K562 (cell line): ENCODE measurements around the gene PSMD13. TPM values are rescaled to one million over a fixed set of nuclear protein-coding genes. Genes with fewer than 3 reads are reported as not detected.

ENCODE experiments used
- CHD4 ChIP-seq: fragments of 200-600 bp; sonication (generic); IDR thresholded peaks from 3 replicates; pipeline ENCODE4 v1.6.1; 2012; ENCODE audit warnings: low read depth, mild to moderate bottlenecking, mixed read lengths, low read length, inconsistent platforms; ENCODE audit not compliant: insufficient read depth, insufficient replicate concordance, poor library complexity, severe bottlenecking
- HDAC2 ChIP-seq: fragments of 450-650 bp; IDR thresholded peaks from 2 replicates; pipeline ENCODE4 v1.6.1; 2016; ENCODE audit warnings: mild to moderate bottlenecking
- KHSRP ChIP-seq: fragments of 450-650 bp; IDR thresholded peaks from 2 replicates; pipeline ENCODE4 v1.6.1; 2017
- LCOR ChIP-seq: sonication (generic); formaldehyde crosslinking; IDR thresholded peaks from 2 replicates; pipeline ENCODE4 v1.8.0; 2022; ENCODE audit warnings: mild to moderate bottlenecking, missing genetic modification reagents
- MIER1 ChIP-seq: fragments of 450-650 bp; IDR thresholded peaks from 2 replicates; pipeline ENCODE4 v1.6.1; 2016; ENCODE audit warnings: antibody characterized with exemption, mild to moderate bottlenecking, low read depth
- NELFE ChIP-seq: IDR thresholded peaks from 2 replicates; pipeline ENCODE4 v1.6.1; 2011; ENCODE audit warnings: mild to moderate bottlenecking; ENCODE audit not compliant: insufficient read depth, insufficient read length
- NR2F6 ChIP-seq: fragments of 450-650 bp; formaldehyde crosslinking; IDR thresholded peaks from 2 replicates; pipeline ENCODE4 v1.4.0; 2020; ENCODE audit warnings: mild to moderate bottlenecking
- NR4A1 ChIP-seq, 2 experiments: fragments of 250-450 bp in 1 of 2; fragments of 450-650 bp in 1 of 2; sonication (Bioruptor Pico) in 1 of 2; IDR thresholded peaks; 2 replicates each; pipeline versions ENCODE4 v1.4.0 to v1.6.1; 2016 to 2020; ENCODE audit warnings: mild to moderate bottlenecking in 2 of 2, missing compliant biosample characterization in 1 of 2, missing genetic modification characterization in 1 of 2, moderate library complexity in 1 of 2
- POLR2AphosphoS2 ChIP-seq: IDR thresholded peaks from 2 replicates; pipeline ENCODE4 v1.6.1; 2012; ENCODE audit warnings: low read length, improper control_type of control experiment
- SIN3B ChIP-seq: fragments of 450-650 bp; IDR thresholded peaks from 2 replicates; pipeline ENCODE4 v1.6.1; 2017; ENCODE audit warnings: low read depth, mild to moderate bottlenecking, moderate library complexity
- SIX5 ChIP-seq, 2 experiments: IDR thresholded peaks; 2 replicates each; pipeline ENCODE4 v1.6.1; 2011; ENCODE audit warnings: low read length in 2 of 2, borderline replicate concordance in 1 of 2, low read depth in 1 of 2, mild to moderate bottlenecking in 1 of 2, moderate library complexity in 1 of 2; ENCODE audit not compliant: insufficient read depth in 1 of 2
- SMARCA5 ChIP-seq: fragments of 450-650 bp; IDR thresholded peaks from 2 replicates; pipeline ENCODE4 v1.6.1; 2016
- STAG1 ChIP-seq: sonication (generic); formaldehyde crosslinking; IDR thresholded peaks from 2 replicates; pipeline ENCODE4 v1.5.0; 2020; ENCODE audit warnings: missing genetic modification reagents, borderline replicate concordance
- TCFL5 ChIP-seq: fragments of 250-450 bp; sonication (Bioruptor Pico); conservative IDR thresholded peaks from 2 replicates; pipeline ENCODE4 v1.6.1; 2021; ENCODE audit warnings: mild to moderate bottlenecking, moderate library complexity, matching md5 sums
- U2AF2 ChIP-seq: fragments of 200-400 bp; formaldehyde crosslinking; optimal IDR thresholded peaks from 2 replicates; pipeline ENCODE3; 2017; ENCODE audit warnings: low read depth, mild to moderate bottlenecking, low read length
- ZNF583 ChIP-seq: fragments of 250-450 bp; sonication (Bioruptor Pico); IDR thresholded peaks from 2 replicates; pipeline ENCODE4 v1.4.0; 2020
- ZNF717 ChIP-seq: fragments of 250-450 bp; sonication (Bioruptor Pico); IDR thresholded peaks from 2 replicates; pipeline ENCODE4 v1.5.0; 2021
- polyA plus RNA-seq, 8 experiments: library from polyadenylated mRNA; depleted of rRNA in 4 of 8; stranded (reverse) in 5 of 8; unstranded in 3 of 8; fragments of >200 nt; fragmentation: Nextera tagmentation in 2 of 8; fragmentation: Illumina TruSeq in 1 of 8; extraction: Ambion mirVana in 2 of 8; extraction: Trizol in 1 of 8; gene quantifications; 2 replicates each; pipeline versions ENCODE4 v1.2.1 to v1.2.3, GENCODE V29; 2011 to 2014; ENCODE audit warnings: inconsistent platforms in 1 of 8, missing spikeins in 1 of 8
- total RNA-seq, 7 experiments: library from RNA; depleted of rRNA in 6 of 7; stranded (reverse); fragments of >200 nt in 6 of 7; fragmentation: Illumina TruSeq in 2 of 7; extraction: Trizol in 2 of 7; gene quantifications; 2 replicates each; pipeline versions ENCODE4 v1.2.1 to v1.2.3, GENCODE V29; 2011 to 2021; ENCODE audit warnings: low replicate concordance in 1 of 7
- TF ChIP-seq, protein P1 (sequence below): conservative IDR thresholded peaks from 2 replicates; pipeline ENCODE4 v1.6.1; 2011; ENCODE audit warnings: low read depth, mild to moderate bottlenecking, low read length; ENCODE audit not compliant: control insufficient read depth
- TF ChIP-seq, protein P2 (sequence below): sonication (generic); formaldehyde crosslinking; IDR thresholded peaks from 2 replicates; pipeline ENCODE4 v1.8.1; 2023; ENCODE audit warnings: mild to moderate bottlenecking, missing genetic modification reagents
- TF ChIP-seq, protein P3 (sequence below): fragments of 250-450 bp; sonication (Bioruptor Pico); IDR thresholded peaks from 2 replicates; pipeline ENCODE4 v1.4.0; 2020; ENCODE audit warnings: mild to moderate bottlenecking, moderate library complexity
- TF ChIP-seq, protein P4 (sequence below): fragments of 250-450 bp; sonication (Bioruptor Pico); IDR thresholded peaks from 2 replicates; pipeline ENCODE4 v1.4.0; 2020
- TF ChIP-seq, protein P5 (sequence below): sonication (generic); formaldehyde crosslinking; IDR thresholded peaks from 2 replicates; pipeline ENCODE4 v1.8.1; 2022; ENCODE audit warnings: missing genetic modification reagents

The PSMD13 gene
- total and polyA plus RNA-seq, 9 of the 15 experiments (the other 6 are each of a cell fraction or from before 2014, with no cell fraction given), result 185 to 383 (median 267) TPM

DNA sequence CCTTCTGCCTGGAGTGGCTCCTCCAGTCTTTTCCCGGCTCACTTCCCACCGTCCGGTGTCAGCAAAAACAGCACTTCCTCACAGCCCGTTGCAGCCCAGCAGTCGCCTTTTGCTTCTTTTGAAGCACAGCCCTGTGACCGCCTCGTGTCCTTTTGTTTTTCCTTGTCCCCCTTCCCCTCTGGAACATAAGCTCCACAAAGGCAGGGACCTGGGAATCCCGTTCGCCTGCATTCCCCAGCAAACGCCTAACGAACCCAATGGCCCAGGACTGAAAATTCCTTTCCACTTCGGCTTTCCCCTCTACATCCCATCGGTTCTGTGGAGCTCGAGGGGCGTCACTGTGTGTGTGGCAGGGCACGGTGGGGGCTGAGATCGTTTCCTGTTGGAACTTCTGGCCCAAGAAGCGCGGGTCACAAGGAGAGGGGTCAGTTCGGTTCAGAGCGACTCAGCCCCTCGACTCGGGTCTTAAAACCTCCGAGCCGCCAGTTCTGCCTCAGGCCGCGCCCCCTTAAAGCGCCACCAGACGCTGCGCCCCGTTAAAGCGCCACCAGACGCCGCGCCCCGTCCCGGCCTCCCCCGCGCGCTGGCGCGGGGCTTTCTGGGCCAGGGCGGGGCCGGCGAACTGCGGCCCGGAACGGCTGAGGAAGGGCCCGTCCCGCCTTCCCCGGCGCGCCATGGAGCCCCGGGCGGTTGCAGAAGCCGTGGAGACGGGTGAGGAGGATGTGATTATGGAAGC lies 28.4 kb upstream of the PSMD13 start (continued):
- TF ChIP-seq, protein P1, sequence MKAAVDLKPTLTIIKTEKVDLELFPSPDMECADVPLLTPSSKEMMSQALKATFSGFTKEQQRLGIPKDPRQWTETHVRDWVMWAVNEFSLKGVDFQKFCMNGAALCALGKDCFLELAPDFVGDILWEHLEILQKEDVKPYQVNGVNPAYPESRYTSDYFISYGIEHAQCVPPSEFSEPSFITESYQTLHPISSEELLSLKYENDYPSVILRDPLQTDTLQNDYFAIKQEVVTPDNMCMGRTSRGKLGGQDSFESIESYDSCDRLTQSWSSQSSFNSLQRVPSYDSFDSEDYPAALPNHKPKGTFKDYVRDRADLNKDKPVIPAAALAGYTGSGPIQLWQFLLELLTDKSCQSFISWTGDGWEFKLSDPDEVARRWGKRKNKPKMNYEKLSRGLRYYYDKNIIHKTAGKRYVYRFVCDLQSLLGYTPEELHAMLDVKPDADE, result no peak; the same call in 1 of the 2 replicates
- TF ChIP-seq POLR2AphosphoS2 (peak; percentile 84; the same call in 1 of the 2 replicates), SIX5 (IDR thresholded peaks at IDR 0.05; ENCODE audit: borderline replicate concordance in 1 of 2, insufficient read depth in 1 of 2, low read depth in 1 of 2, low read length in 2 of 2) (no peak), U2AF2 (no peak), LCOR (CRISPR knock-in tag) (no peak; the same call in 1 of the 2 replicates), SMARCA5 (no peak), NR2F6 (CRISPR knock-in tag) (no peak), HDAC2 (no peak), NELFE (no peak), KHSRP (no peak), STAG1 (CRISPR knock-in tag) (no peak), CHD4 (no peak), TCFL5 (CRISPR knock-in tag) (no peak), ZNF717 (CRISPR knock-in tag) (no peak), SIN3B (peak; percentile 42), NR4A1 (CRISPR knock-in tag; IDR thresholded peaks at IDR 0.05) (no peak), NR4A1 (tag; IDR thresholded peaks at IDR 0.05) (0 out of 2 replicates have a peak, but pooled peaks have one; percentile 6), ZNF583 (CRISPR knock-in tag) (no peak; the same call in 1 of the 2 replicates), MIER1 (no peak)
- TF ChIP-seq, protein P2, sequence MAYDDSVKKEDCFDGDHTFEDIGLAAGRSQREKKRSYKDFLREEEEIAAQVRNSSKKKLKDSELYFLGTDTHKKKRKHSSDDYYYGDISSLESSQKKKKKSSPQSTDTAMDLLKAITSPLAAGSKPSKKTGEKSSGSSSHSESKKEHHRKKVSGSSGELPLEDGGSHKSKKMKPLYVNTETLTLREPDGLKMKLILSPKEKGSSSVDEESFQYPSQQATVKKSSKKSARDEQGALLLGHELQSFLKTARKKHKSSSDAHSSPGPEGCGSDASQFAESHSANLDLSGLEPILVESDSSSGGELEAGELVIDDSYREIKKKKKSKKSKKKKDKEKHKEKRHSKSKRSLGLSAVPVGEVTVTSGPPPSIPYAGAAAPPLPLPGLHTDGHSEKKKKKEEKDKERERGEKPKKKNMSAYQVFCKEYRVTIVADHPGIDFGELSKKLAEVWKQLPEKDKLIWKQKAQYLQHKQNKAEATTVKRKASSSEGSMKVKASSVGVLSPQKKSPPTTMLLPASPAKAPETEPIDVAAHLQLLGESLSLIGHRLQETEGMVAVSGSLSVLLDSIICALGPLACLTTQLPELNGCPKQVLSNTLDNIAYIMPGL (CRISPR knock-in tag), result 0 out of 2 replicates have a peak, but pooled peaks have one; percentile 71
- TF ChIP-seq, protein P3, sequence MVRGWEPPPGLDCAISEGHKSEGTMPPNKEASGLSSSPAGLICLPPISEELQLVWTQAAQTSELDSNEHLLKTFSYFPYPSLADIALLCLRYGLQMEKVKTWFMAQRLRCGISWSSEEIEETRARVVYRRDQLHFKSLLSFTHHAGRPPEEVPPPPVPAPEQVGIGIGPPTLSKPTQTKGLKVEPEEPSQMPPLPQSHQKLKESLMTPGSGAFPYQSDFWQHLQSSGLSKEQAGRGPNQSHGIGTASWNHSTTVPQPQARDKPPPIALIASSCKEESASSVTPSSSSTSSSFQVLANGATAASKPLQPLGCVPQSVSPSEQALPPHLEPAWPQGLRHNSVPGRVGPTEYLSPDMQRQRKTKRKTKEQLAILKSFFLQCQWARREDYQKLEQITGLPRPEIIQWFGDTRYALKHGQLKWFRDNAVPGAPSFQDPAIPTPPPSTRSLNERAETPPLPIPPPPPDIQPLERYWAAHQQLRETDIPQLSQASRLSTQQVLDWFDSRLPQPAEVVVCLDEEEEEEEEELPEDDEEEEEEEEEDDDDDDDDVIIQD (CRISPR knock-in tag), result no peak
- TF ChIP-seq, protein P4, sequence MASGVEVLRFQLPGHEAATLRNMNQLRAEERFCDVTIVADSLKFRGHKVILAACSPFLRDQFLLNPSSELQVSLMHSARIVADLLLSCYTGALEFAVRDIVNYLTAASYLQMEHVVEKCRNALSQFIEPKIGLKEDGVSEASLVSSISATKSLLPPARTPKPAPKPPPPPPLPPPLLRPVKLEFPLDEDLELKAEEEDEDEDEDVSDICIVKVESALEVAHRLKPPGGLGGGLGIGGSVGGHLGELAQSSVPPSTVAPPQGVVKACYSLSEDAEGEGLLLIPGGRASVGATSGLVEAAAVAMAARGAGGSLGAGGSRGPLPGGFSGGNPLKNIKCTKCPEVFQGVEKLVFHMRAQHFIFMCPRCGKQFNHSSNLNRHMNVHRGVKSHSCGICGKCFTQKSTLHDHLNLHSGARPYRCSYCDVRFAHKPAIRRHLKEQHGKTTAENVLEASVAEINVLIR (CRISPR knock-in tag), result no peak
- TF ChIP-seq, protein P5, sequence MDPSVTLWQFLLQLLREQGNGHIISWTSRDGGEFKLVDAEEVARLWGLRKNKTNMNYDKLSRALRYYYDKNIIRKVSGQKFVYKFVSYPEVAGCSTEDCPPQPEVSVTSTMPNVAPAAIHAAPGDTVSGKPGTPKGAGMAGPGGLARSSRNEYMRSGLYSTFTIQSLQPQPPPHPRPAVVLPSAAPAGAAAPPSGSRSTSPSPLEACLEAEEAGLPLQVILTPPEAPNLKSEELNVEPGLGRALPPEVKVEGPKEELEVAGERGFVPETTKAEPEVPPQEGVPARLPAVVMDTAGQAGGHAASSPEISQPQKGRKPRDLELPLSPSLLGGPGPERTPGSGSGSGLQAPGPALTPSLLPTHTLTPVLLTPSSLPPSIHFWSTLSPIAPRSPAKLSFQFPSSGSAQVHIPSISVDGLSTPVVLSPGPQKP (CRISPR knock-in tag), result no peak
